Sigmoid colon (tissue), 4 donors: Measurements from ENCODE around the gene OGFOD1.

Source experiments
- POLR2A ChIP-seq, 2 donors: fragments of 450-650 bp; IDR thresholded peaks; one replicate each; pipeline ENCODE4 v1.6.1; 2016; ENCODE audit warnings: antibody characterized with exemption in 2 of 2, mild to moderate bottlenecking in 2 of 2, moderate library complexity in 2 of 2
- POLR2AphosphoS5 ChIP-seq, 4 donors: sonication (generic); formaldehyde crosslinking; IDR thresholded peaks; one replicate each; pipeline ENCODE4 v1.6.1; 2017; ENCODE audit warnings: antibody characterized with exemption in 4 of 4
- TF ChIP-seq, protein P1 (sequence below), 4 experiments: fragments of 450-650 bp in 3 of 4; fragments of 200-600 bp in 1 of 4; IDR thresholded peaks; one replicate each; pipeline ENCODE4 v1.5.1; 2016 to 2019; ENCODE audit warnings: antibody characterized with exemption in 4 of 4, mild to moderate bottlenecking in 3 of 4, moderate library complexity in 2 of 4

DNA sequence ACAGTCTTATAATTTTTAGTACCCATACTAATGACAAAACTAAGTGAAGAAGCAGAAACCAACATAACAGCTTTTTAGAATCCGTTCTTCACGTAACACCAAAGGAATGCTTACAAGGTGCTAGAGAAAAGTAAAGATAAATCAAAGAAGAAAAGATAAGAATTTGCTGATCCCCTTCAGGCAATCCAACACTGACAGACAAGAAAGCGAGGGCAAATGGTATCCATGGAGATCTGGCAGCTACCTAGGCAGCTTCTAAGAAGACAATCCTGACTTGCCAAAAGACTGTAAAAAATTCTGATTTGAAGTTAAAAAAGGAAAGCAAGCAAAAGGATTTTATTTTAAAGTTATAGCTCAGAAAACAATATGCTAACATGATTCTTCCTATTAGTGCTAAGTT is 53.8 kb downstream of the OGFOD1 start:
- no peak for TF ChIP-seq POLR2AphosphoS5 (IDR thresholded peaks at IDR 0.05)
- TF ChIP-seq, protein P1, sequence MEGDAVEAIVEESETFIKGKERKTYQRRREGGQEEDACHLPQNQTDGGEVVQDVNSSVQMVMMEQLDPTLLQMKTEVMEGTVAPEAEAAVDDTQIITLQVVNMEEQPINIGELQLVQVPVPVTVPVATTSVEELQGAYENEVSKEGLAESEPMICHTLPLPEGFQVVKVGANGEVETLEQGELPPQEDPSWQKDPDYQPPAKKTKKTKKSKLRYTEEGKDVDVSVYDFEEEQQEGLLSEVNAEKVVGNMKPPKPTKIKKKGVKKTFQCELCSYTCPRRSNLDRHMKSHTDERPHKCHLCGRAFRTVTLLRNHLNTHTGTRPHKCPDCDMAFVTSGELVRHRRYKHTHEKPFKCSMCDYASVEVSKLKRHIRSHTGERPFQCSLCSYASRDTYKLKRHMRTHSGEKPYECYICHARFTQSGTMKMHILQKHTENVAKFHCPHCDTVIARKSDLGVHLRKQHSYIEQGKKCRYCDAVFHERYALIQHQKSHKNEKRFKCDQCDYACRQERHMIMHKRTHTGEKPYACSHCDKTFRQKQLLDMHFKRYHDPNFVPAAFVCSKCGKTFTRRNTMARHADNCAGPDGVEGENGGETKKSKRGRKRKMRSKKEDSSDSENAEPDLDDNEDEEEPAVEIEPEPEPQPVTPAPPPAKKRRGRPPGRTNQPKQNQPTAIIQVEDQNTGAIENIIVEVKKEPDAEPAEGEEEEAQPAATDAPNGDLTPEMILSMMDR (IDR thresholded peaks at IDR 0.05): no peak
- TF ChIP-seq POLR2A (IDR thresholded peaks at IDR 0.05): no peak
